ENCODE data around the gene NOTCH2. TPM values are rescaled to one million over a fixed set of nuclear protein-coding genes. Genes with fewer than 3 reads are reported as not detected.

The NOTCH2 gene
- polyA plus RNA-seq, 3 donors, result 142 to 169 (median 168) TPM

DNA sequence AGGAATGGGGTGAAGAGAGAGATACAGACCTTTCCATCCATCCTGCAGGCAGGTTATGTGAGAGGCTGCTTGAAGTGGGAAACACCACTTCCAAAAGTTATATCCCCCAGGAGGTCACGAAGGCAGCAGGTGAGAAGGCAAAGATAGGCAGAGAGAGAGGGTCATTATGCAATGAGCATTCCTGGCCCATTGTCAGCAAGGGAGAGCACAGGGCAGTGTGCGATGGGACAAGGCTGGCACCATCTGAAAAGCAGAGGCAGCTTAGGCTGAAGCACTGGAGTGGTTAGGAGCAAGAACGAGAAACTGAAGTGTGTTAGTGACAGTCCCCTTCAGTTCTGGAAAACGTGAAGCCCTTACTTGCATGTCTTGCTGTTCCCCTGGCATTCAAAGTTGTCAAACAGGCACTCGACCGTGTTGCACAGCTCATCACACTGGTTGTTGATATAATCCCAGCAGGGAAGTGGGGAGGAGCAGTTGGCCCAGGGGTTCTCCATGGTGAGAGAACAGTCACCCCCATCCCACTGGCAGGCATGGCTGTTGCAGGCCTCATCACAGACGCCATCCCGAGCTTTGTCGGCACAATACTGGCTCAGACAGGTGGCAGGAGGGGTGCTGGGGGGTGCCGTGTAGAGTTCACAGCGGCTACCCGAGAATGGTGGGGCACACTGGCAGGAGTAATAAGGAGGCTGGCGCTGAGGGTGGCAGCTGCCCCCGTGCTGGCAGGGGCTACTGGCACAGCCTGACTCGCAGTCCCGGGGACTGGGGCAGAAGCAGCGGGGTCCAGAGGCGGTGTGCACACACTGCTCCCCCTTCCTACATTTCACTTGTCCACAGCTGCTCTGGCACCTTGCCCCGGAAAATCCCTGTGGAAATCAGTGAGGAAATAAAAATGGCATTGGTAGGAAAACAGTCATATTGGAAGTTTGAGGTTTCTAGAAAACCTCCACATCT is 144.2 kb downstream of the NOTCH2 start:
- DNase-seq (ENCODE audit: extremely low read depth in 1 of 11, low read depth in 9 of 11, low spot score in 4 of 11), result no peak

DNA sequence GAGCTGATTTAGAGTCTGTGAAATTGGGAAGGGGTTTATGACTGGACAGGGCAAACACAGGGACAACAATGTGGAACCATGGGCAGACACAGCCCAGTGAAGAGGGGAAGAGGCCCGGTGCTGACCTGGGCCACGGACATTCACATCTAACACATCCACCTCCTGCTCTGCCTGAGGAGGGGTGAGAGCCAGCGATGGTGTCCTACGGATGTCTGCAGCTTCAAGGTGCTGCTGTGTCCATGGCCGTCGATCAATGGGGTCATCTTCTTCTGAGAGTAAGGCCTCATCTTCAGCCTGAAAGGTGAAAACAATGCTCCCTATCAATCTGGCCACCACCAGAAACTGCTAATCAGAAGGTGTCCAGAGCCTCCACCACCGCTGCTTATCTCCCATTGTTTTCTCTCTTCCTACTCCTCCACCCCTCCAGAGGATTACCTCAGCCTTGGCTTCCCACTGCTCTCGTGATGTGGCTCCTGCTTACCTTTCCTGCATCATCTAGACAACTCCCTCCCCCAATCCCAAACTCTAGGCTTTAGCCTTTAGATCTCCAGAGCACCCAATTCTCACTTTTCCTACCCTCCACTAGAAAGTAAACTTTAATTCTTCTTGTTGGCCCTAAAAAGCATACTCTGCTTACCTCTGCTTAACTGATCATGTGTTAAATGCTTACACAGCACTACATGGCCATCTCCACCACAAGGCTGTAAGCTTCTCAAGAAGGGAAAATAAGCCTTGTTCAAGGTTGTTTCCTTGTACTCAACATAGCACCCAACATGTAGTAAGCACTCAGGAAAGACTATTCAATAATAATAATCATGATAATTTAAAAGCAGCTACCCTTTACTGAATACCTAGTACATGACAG is 149.1 kb downstream of the NOTCH2 start:
- DNase-seq (ENCODE audit: extremely low read depth in 1 of 11, low read depth in 9 of 11, low spot score in 4 of 11), result no peak

DNA sequence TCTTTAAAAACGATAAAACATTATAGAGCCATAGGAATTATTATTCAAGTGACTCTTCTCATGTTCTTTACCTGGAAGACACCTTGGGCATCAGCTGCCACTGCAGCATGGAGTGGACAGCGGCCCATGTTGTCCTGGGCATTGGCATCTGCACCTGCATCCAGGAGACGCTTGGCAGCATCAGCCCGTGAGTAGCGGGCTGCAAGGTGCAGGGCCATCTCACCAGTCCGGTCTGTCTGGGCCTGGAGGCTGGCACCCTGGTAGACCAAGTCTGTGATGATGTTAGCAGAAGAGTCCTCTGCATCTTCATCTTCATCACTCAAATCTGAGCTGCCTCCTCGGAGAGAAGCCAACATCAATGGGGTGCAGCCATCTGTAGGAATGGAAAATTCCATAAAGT is 150.2 kb downstream of the NOTCH2 start:
- DNase-seq (ENCODE audit: extremely low read depth in 1 of 11, low read depth in 9 of 11, low spot score in 4 of 11), result no peak

DNA sequence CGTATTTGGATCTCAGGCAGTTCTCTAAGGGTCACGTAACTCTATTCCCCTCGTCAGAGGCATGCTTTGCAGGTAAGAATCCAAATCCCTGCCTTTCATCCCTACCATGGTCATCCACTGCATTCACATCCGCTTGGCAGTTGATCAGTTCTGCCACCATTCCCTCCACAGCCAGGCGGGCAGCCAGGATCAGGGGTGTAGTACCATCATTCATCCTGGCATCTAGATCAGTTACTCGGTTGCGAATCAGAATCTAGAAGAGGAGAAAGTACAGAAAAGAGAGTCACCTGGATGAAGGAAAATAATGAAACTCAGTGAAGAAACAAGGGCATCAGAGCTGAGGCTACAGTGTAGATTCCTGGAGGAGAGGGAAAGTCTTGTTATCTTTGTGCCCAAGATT is 151.2 kb downstream of the NOTCH2 start:
- no peak for DNase-seq (ENCODE audit: extremely low read depth in 1 of 11, low read depth in 9 of 11, low spot score in 4 of 11)

- no peak for DNase-seq (ENCODE audit: extremely low read depth in 1 of 11, low read depth in 9 of 11, low spot score in 4 of 11)
Observed at GRCh38 chr1:119917304-119918055, 152.0 kb downstream of the NOTCH2 start.

DNA sequence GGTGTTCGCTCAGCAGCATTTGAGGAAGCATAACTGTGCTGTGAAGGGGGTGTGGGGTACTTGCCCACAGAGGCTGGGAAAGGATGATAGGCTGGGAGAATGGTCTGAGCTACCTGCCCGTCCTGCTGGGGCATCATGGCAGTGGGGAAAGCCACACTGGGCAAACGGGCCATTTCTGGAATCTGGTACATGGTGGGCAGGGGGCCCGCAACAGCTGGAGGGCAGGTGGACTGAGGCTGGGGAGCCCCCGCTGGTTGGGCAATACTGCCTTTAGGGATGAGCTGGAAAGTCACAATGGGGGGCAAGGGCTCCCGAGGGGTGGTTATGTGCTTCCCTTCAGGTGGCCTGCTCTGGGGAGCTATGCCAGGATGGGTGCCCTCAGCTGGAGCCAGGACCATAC is 153.9 kb downstream of the NOTCH2 start:
- DNase-seq (ENCODE audit: extremely low read depth in 1 of 11, low read depth in 9 of 11, low spot score in 4 of 11), result no peak

DNA sequence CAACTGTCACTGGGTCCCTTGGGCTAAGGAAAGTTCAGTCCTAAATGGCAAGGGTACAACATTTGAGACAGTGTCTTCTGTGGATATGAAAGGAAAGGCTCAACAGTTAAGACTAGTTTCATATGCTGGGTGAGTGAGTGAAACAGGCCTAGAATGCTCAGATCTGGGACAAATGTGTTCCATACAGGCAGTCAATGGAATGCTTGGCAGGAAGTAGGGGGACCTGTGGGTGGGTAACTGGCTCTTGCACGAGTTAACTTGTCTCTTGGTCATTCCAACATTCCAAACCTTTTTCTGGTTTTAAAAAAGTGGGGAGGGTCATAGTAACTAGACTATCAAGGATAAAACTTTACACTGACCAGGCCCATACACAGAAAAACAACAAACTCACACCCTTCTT is 155.4 kb downstream of the NOTCH2 start:
- no peak for DNase-seq (ENCODE audit: extremely low read depth in 1 of 11, low read depth in 9 of 11, low spot score in 4 of 11)

- DNase-seq (ENCODE audit: extremely low read depth in 1 of 11, low read depth in 9 of 11, low spot score in 4 of 11), result no peak
Observed at GRCh38 chr1:119912963-119913362, 156.5 kb downstream of the NOTCH2 start.

DNA sequence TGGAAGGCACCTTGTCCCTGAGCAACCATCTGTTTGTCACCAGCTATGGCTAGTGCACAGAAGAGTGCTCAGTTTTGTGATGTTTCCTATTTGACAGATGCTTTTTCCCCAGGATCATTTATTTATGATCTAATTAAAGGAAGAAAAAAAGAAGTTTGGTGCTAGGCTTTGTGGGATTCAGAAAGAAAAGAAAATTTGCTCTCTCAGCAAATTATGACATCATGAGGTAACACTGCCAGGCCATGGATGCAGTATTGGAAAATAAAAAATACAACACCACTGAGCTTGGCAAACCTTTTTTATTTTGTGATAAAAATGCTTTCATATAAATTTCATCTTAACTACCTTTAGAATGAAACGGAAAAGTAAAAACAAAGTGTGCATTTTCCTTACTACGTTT is 157.7 kb downstream of the NOTCH2 start:
- DNase-seq (ENCODE audit: extremely low read depth in 1 of 11, low read depth in 9 of 11, low spot score in 4 of 11), result no peak

DNA sequence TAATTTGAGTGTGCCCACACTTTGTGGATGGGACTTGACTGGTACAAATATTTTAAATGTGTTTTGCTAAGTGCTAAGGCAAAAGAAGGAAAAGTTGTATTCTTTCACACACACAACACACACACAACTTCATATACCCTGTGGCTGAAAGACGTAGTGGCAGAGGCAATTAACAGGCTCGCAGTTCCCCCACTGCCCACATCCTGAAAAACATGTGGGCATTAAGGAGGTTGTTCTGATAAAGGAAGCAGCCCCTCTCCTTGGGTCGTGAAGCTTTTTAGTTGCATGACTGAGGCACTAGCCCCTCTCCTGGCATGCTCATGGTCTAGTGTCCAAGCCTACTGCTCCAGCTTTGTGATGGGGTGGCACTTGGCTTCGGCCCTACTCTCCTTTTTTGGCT is 158.8 kb downstream of the NOTCH2 start:
- no peak for DNase-seq (ENCODE audit: extremely low read depth in 1 of 11, low read depth in 9 of 11, low spot score in 4 of 11)

DNA sequence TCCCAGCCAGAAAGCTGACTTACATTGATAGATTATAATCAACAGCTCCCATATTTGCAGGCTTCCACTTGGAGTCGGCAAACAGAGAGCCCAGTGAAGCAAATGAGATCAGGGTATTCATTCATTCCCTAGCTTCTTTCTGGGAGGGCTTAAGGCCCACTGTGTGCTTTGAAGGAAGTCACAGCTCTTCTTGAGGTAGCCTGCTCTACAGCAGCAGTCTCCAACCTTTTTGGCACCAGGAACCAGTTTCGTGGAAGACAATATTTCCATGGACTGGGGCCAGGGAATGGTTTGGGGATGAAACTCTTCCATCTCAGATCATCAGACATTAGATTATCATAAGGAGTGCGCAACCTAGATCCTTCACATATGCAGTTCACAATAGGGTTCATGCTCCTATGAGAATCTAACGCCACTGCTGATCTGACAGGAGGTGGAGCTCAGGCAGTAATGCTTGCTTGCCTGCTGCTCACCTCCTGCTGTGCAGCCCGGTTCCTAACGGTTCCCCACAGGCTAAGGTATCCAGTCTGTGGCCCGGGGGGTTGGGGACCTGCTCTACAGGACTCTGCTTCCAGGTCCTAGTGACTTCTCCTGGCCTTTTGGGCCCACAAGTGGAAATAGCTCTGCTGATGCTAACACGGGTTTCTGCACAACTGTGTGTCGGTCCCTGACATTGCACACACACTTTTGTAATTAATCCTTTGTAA is 159.4 kb downstream of the NOTCH2 start:
- DNase-seq (ENCODE audit: extremely low read depth in 1 of 11, low read depth in 9 of 11, low spot score in 4 of 11), result no peak

DNA sequence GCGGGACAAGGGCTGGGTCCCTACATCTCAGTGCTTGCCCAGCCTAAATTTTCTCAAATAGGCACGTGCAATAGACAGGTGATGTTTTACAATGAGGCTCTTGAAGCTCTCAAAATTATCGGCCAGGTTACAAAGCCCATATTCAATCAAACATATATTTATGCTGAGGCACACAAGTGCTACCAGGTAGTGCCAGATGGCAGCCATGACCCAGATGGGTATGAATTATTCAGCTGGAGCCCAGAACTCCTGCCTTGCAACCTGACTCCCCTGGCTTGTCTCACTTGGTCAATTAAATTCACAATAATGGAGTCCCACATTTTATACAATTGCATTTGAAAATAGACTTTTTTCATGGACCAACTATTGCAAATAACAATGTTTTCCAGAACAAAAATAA is 160.8 kb downstream of the NOTCH2 start:
- DNase-seq (ENCODE audit: extremely low read depth in 1 of 11, low read depth in 9 of 11, low spot score in 4 of 11), result no peak

DNA sequence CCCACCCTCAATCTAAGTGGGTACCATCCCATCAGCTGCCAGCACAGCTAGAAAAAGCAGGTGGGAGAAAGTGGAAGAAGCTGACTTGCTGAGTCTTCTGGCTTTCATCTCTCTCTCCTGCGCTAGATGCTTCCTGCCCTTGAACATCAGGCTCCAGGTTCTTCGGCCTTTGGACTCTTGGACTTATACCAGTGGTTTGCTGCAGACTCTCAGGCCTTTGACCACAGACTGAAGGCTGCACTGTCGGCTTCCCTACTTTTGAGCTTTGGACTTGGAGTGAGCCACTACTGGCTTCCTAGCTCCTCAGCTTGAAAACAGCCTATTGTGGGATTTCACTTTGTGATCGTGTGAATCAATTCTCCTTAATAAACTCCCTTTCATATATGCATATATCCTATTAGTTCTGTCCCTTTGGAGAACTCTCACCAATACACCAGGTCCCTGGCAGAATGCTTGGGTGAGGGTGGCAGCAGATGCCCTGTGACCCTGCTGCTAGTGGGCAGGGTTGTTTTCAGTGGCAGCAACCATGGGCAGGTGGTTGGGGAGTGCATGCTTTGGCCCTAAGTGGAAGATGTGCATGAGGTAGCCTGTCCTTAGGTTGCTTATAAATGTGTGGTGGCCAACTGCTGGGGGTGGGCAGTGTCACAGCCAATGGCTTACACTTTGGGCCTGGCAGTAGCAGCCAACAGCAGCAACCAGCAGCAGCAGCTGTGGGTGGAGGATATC is 162.4 kb downstream of the NOTCH2 start:
- DNase-seq (ENCODE audit: extremely low read depth in 1 of 11, low read depth in 9 of 11, low spot score in 4 of 11), result no peak

DNA sequence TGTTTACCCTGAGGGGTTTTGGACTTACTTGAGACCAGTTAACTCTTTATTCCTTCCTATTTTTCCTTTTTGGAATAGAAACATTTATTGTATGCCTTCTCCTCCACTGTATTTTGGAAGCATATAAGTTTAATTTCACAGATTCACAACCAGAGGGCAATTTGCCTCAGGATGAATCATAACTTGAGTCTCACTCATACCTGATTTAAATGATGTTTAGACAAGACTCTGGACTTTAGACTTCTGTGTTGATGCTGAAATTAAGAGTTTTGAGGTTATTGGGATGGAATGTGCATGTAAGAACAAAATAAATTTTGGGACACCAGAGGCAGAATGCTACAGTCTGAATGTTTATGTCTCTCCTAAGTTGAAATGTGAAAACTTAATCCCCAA is 166.0 kb downstream of the NOTCH2 start:
- no peak for DNase-seq (ENCODE audit: extremely low read depth in 1 of 11, low read depth in 9 of 11, low spot score in 4 of 11)

DNA sequence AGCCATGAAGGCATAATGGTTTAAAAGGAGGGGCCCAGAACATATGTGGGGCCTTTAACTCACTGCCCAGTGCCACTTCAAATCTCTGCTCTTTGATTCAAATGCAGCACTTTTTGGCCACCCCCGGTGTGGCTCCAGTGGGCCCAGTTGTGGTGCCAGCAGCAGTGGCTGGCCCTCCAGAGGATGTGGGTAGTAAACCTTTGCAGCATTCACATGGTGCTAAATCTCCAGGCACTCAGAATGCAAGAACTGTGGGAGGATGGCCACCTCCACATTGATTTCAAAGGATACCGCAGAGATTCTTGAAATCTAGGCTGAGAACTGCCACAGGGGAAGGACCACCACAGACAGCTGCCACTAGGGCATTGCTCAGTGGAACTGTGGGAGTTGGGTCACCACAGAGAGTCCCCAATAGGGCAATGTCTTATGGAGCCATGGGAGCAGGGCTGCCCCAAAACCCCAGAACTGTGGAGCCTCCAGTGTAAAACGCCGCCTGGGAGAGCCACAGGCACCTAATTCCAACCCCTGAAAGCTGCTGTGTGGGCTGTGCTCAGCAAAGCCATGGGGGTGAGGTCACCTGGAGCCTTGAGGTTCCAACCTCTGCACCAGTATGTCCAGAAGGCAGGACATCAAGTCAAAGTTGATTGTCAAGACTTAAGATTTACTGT is 166.6 kb downstream of the NOTCH2 start:
- DNase-seq (ENCODE audit: extremely low read depth in 1 of 11, low read depth in 9 of 11, low spot score in 4 of 11), result no peak

DNA sequence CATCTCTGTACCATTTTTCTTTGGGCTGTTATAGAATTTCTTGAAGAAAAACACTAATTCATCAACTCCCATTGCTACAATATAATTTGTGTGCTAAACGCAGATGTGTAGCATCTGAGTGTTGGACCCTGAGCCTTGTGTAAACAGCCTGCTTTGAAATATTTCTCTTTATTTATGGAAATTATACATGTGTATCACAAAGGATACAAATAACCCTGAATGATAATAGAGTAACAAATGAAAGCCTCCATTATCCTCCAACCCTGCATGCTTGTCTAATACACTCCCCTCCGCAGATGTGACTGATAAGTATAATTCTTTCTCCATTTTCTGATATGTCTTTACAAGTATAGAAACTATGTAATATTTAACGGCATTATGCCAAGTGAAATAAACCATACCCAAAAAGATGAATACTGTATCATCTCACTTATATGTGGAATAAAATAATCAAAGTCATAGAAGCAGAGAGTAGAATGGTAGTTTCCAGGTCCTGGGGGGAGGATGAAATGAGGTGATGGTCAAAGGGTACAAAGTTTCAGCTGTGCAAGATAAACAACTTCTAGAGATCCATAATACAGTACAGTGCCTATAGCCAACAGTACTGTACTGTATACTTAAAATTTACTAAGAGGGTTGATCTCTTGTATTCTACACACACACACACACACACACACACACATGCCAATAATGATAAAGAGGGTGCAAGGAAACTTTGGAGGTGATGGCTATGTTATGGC is 170.3 kb downstream of the NOTCH2 start:
- DNase-seq (ENCODE audit: extremely low read depth in 1 of 11, low read depth in 9 of 11, low spot score in 4 of 11), result no peak

DNA sequence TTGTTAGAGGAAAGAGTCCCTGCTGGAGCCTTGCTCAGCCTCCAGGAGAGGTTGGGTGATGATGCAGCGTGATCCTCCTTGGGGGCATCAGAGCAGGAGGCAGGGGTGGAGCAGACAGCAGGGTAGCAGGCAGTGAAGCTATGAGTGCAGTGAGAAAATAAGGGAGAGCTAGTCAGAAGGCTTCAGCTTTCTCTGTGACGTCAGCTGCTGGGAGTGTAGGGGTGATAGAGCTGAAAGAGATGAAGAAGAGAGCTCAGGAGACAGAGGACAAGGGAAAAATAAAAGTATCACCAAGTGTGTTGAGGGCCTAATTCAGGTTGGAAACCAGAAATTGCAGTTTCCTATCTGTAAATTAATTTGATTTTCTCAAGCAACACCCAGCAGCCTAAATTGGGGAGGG is 170.9 kb downstream of the NOTCH2 start:
- no peak for DNase-seq (ENCODE audit: extremely low read depth in 1 of 11, low read depth in 9 of 11, low spot score in 4 of 11)
